ENCODE data around the gene ZMYND10.

ZMYND10 gene

GRCh38 chr3:50374363-50375257 is 29.1 kb upstream of the ZMYND10 start:
- no peaks in the 10 kb centered on the region for H3K36me3 ChIP-seq
- intact Hi-C loops (cut with DNase I; ENCODE audit: low total_unique reads): no loop called here
- H3K9me3 ChIP-seq: no peaks in the 10 kb centered on the region
- H3K4me1 ChIP-seq: no peaks in the 10 kb centered on the region
- DNase-seq: no peak
- TF ChIP-seq CTCF (IDR thresholded peaks at IDR 0.05): no peak
- no peak overlapping the region for H3K4me3 ChIP-seq
- H3K27me3 ChIP-seq: peaks cover 0 to 33% of the 10 kb centered on the region in 2 donors
- no peak overlapping the region for H3K27ac ChIP-seq

DNA sequence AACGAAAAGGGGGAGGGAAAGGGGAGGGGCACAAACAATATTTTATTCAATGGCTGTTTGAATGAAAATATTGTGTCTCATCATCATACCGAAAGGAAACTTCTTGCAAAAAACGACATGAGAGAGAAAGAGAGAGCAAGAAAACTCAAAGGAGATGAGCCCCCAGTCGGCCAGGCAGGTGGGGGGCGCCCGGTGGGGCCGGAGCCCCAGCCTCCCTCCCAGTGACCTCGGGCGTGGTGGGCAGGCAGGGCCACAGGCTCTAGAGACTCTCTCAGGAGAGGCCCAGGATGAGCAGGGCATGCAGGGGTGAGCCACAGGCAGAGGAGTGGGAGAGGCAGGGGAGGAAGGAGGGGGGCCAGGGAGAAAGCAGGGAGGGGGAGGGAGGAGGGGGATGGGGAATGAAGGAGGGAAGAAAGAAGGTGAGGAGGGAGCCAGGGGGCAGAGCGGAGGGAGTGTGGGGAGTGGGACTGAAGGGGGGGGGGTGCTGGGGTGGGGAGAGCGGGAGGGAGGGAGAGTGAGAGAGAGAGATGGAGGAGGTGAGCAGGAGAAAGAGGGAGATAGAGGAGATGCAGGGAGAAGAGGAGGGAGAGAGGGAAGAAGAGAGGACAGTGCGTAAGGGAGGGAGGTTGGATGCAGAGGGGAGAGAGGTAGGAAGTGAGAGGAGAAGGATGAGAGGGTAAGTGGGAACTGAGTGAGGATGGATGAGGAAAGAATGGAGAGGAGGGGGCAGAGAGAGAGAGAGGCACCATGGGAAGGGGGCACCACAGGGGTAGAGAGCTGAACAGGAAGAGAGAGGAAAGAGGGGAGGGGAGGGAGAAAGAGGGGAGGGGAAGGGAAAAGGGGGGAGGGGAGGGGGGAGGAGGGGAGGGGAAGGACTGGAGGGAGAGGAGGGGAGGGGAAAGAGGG is 27.9 kb upstream of the ZMYND10 start:
- Histone ChIP-seq H3K36me3 (no peaks in the 10 kb centered on the region), H3K27ac (no peak overlapping the region), H3K4me3 (no peak overlapping the region), H3K4me1 (no peaks in the 10 kb centered on the region), H3K27me3 (peaks cover 0 to 36% of the 10 kb centered on the region in 2 donors), H3K9me3 (no peaks in the 10 kb centered on the region)
- TF ChIP-seq CTCF (IDR thresholded peaks at IDR 0.05): no peak
- intact Hi-C loops (cut with DNase I; ENCODE audit: low total_unique reads): no loop called here
- no peak for DNase-seq

- H3K36me3 ChIP-seq: no peaks in the 10 kb centered on the region
- H3K27ac ChIP-seq: no peak overlapping the region
- no peak for TF ChIP-seq CTCF (IDR thresholded peaks at IDR 0.05)
- intact Hi-C loops (cut with DNase I; ENCODE audit: low total_unique reads): no loop called here
- peaks cover 0 to 3% (median 0%) of the 10 kb centered on the region in 4 donors for H3K4me1 ChIP-seq
- peaks cover 0 to 36% of the 10 kb centered on the region in 2 donors for H3K27me3 ChIP-seq
- H3K9me3 ChIP-seq: no peaks in the 10 kb centered on the region
- no peak for DNase-seq
- H3K4me3 ChIP-seq: no peak overlapping the region
Observed at GRCh38 chr3:50372349-50372748, 26.8 kb upstream of the ZMYND10 start.

- intact Hi-C loops (cut with DNase I; ENCODE audit: low total_unique reads): no loop called here
- Histone ChIP-seq H3K27me3 (peaks cover 0 to 39% of the 10 kb centered on the region in 2 donors), H3K4me1 (peaks cover 0 to 6% (median 0%) of the 10 kb centered on the region in 4 donors), H3K9me3 (no peaks in the 10 kb centered on the region), H3K4me3 (no peak overlapping the region), H3K36me3 (no peaks in the 10 kb centered on the region), H3K27ac (no peak overlapping the region)
- TF ChIP-seq CTCF (IDR thresholded peaks at IDR 0.05): no peak
- DNase-seq: no peak
Observed at GRCh38 chr3:50371133-50371685, 25.7 kb upstream of the ZMYND10 start.

DNA sequence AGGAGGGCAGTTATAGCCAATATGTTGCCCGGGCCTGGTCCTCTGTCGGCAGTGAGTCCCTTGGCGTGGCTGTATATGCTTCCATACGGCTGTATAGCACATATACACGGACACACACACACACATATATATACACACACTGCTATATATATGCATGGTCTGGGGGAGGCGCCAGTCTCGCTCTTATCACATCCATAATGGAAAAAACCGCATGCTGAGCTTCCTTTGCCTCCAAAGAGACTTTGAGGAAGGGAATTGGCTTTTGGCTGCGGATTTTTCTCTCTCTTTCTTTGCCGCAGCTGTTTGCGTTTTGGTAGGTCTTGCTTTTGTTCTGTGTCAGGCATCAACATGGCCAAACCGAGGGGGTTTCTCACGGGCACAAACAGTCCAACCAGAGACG is 25.1 kb upstream of the ZMYND10 start:
- no peak for DNase-seq
- Histone ChIP-seq H3K9me3 (no peaks in the 10 kb centered on the region), H3K4me3 (no peak overlapping the region), H3K36me3 (no peaks in the 10 kb centered on the region), H3K27me3 (peaks cover 0 to 39% of the 10 kb centered on the region in 2 donors), H3K4me1 (peaks cover 0 to 12% (median under 1%) of the 10 kb centered on the region in 4 donors), H3K27ac (no peak overlapping the region)
- peak in 1 of 2 experiments; percentile 8 for TF ChIP-seq CTCF (IDR thresholded peaks at IDR 0.05)
- intact Hi-C loops (cut with DNase I; ENCODE audit: low total_unique reads): no loop called here
